Measurements from ENCODE around the gene AMBN.
A peak's percentile ranks its signal among the peaks of the same experiment; 100 is the strongest.

Gene AMBN, protein sequence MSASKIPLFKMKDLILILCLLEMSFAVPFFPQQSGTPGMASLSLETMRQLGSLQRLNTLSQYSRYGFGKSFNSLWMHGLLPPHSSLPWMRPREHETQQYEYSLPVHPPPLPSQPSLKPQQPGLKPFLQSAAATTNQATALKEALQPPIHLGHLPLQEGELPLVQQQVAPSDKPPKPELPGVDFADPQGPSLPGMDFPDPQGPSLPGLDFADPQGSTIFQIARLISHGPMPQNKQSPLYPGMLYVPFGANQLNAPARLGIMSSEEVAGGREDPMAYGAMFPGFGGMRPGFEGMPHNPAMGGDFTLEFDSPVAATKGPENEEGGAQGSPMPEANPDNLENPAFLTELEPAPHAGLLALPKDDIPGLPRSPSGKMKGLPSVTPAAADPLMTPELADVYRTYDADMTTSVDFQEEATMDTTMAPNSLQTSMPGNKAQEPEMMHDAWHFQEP

DNA sequence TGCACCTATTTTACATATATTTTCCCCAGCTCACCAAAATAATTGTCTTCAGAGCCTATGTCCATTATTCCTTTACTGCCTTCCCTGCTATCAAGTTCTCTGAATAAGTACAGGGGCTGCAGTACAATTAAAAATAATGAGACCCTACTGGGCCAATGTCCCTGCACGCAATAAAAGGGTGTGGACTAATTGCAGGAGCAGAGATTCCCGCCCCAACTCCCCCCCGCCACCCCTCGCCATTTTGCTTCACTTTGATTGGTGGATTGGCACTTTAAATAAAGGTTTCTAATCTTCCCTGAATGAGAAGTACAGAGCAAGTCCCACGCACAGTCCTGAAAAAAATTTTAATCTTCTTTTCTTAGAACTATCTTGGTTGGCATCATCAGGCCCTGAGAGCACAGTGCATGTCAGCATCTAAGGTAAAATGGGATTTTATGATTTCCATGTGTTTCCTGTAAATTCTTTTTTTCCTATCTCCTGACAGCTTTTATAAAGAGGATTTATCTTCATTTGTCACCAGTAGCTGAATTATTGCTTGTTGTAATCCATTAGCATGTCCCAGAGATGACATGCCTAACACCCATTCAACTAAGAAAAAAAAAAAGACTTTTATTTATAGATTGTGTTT is at the start of gene AMBN:
TSS of gene AMBN (plus strand) at position 302 of the 628 bp plus-strand sequence. CDS start at position 405, 103 bp downstream.
- DNase-seq = peak; percentile 0

- DNase-seq = peak; percentile 1
Observed at GRCh38 chr4:70544279-70544868, 47.7 kb upstream of the AMBN start.

- no peak for DNase-seq
Observed at GRCh38 chr4:70556856-70557255, 35.2 kb upstream of the AMBN start.

DNA sequence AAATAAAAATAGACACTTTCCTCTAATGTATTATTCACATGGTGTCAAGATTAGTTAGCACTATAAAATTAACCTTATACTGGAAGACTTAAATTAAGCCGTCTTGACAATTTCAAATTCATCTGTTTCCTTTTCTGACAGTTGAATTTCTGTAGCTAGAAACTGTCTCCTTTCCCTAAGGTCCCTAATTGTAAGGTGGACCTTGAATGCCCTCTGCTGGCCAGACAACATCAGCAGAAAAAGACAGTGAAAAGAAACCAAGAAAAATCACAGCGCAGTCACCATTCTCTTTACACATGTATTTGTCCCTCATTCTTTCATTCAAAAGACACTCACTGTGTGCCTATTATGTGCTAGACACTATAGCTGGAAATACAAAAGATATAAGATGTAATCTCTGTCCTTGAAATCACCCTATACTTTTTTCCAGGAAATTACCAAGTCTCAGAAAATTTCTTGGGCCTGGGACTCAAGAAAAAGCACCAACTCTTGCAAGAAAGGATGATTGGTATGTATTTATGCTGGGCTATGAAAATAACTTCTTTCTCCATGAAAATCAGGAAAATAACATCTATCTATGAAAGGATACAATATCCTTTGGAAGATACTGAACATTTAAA is 32.7 kb upstream of the AMBN start:
- peak; percentile 27 for DNase-seq

GRCh38 chr4:70559924-70560323 is 32.1 kb upstream of the AMBN start:
- no peak for DNase-seq

GRCh38 chr4:70564033-70564432 is 28.0 kb upstream of the AMBN start:
- DNase-seq = peak; percentile 56

GRCh38 chr4:70570796-70571195 is 21.3 kb upstream of the AMBN start:
- no peak for DNase-seq

DNA sequence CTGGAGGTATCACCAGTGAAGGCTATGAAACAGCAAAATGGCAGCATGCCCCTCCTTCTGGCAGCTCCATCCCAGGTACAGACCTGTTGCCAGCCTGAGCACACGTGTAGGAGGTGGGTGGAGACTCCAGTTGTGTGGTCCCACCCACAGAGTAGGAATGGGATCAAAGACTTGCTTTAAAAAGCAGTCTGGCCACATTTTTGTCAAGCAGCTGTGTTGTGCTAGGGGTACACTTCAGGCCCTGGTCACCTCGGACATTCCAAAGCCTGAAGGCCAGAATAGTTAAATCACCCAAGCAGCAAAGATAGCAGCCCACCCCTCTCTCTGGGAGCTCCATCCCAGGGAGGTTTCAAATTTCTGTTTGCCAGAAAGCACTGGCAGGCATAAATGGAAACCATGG is 20.3 kb upstream of the AMBN start:
- no peak for DNase-seq

DNA sequence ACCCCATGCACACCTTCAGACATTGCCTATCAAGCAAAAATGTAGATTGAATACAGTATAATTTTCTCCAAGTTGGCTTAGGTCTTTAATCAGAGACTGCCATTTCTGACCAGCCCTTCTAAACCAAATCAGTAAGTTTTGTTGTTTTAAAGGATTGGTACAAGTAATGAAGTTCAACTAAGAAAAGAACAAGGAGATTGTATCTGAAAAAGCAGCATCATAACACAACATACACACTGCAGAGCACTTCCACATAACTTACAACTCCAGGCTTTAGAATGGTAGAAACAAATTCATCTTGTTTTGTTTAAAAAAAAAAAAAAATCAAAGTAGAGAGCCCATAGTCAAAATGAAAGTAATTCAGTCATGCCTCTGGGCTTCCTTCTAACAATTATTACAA is 16.1 kb upstream of the AMBN start:
- no peak for DNase-seq

DNA sequence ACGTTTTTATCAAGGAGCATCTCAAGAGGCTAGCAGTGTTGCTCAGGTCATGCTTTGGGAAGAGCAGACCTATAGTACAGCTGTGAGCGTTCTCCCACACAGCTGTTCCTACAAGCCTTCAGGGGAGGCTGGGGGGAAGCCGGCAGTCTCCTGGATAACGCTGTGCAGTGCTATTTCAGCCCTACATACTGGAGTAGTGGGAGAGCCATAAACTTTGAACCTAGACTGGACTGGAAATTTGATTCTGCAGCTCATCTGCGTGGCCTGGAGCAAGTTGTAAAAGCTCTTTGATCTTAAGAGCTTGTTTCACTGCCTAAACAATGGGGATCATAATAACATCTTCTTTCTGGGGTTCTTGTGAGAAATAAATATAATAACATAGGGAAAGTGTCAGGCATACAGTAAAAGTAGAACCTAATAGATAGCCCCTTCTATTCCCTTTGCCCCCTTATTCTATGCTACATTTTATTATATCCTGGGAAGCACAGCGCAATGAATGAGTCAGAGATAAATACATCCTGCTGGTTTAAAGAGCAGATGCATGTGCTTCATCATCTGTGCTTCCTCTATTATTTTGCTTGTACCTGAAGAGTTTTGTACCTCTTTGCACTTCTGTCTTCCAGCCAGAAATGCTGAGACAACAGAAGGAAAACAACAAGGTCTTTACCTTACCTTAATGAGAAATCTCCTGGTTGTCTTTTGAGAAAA is 14.7 kb upstream of the AMBN start:
- DNase-seq = no peak

DNA sequence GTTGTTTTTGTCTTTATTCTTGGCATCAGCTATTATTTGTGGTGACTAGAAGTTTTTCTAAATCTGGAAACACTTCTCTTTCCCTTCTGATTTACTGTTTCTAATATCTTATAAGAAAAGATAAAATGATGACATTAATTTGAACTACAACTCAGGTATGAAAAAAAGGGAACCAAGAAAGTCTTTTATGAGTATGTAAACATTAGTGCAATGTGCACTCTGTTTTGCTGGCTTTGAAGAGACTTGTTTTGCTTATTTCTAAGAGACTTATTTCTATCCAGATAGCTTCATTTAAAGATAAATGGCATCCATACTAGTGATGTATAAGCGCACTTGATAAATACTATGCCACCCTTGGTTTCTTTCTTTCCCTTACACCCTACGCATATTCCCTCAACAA is 10.1 kb upstream of the AMBN start:
- DNase-seq = no peak

DNA sequence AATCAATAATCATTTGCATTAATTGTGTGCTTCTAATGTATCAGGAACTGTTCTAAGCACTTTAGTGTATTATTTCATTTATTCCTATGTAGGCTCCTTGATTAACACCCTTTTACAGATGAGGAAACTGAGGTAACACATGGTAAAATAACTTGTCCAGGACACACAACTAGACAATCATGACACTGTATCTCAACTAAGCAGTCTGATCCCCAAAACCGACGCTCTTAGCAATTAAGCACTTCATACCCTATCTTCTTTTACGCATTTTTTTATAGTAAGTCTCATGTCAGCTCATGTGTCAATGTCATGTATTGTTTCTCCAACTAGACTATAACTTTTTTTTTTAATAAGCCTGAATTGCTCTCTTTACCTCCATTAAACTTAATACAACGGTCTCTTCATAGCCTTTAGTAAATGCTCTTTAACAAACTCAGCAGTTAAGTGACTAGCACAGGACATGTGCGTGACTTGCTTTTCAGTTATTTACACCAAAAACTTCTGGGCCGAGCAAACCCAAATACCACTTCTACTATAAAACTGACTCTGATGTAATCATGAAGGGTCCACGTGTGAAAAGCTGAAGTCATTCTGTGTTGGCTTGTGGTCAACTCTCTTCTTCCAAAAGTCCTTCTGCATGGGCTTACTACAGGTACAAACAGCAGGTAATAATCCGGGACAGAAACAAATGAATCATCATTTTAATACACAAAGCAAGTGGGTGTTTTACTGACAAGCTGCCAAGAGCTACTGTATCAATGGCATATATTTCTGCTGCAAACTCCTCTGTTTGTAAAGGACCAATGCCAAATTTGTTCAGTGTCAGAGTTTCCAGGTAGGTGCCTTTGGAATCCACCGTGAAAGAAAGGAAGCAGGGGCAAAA is 7.9 kb upstream of the AMBN start:
- DNase-seq = peak; percentile 53

DNA sequence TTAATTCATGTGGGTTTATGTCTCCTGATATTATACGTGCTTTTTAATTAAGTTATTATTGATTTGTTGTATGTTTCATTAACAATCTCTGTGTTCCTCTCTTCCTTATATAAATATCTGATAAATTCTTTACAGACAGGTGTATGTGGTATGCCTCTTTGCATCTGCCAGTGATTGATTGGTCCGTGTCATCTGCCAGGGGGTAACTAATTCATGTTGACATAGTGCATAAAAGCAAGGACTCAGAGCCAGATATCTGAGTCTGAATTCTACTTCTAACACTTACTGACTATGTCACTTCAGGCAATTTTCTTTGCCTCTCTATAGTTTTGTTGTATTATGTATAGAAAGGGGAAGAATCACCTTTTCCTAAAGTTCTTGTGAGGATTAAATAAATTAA is 5.2 kb upstream of the AMBN start:
- DNase-seq = no peak

DNA sequence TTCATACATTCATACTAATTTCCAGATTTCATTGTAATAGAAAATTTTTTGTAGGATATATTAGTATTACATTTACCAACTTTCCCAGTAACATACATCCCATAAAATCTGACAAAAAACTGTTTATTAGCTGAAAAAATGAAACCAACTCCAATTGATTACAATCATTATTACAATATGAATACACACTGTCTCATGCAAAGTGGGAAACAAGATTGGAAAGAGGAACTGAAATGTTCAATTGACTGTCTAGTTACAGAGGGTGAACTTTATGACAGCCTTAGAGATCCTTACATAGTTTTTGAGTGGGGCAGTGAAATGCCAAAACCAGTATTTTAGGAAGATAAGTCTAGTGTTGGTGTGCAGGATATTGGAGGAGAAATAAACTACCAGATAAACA is 2.3 kb upstream of the AMBN start:
- DNase-seq = no peak

- DNase-seq = no peak
Observed at GRCh38 chr4:70594196-70594595, 2.1 kb downstream of the AMBN start.

- no peak for DNase-seq
Observed at GRCh38 chr4:70600305-70600704, 8.2 kb downstream of the AMBN start.

DNA sequence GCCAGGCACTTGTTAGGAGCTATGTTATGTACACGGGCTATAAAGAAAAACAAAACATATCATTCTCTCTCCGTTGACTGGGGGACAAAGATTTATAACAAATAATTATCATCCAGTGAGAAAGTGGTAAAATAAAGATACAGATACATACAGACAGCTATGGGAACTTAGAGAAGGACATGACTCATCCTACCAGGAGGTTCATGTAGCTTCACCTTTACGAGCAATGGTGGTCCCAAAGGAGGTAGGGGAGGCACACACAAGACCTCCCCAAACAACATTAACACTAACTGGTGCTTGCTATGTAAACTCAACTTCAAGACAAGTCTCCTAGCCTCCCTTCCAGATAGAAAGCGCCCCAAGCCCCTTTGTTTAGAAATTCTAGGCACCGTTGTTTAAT is 8.9 kb downstream of the AMBN start:
- no peak for DNase-seq

GRCh38 chr4:70601422-70602039 is 9.5 kb downstream of the AMBN start:
- peak; percentile 43 for DNase-seq

DNA sequence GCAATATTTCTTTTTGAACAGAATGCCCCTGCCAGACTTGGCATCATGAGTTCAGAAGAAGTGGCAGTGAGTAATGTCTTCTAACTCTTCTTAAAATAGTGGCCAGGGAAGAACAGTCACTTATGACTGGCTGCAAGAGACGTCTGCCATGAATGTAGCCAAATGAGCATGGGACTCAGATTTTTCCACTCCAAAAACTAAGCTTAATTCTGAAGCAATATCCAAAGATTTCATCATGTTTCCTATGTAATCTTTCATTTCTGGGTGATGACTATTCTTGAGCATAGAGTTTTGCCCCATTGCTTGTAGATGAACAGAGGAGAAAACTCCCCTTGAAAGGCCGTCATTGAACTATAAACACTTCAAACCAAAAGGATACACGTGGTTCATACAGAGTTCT is 11.8 kb downstream of the AMBN start:
- DNase-seq = no peak

DNA sequence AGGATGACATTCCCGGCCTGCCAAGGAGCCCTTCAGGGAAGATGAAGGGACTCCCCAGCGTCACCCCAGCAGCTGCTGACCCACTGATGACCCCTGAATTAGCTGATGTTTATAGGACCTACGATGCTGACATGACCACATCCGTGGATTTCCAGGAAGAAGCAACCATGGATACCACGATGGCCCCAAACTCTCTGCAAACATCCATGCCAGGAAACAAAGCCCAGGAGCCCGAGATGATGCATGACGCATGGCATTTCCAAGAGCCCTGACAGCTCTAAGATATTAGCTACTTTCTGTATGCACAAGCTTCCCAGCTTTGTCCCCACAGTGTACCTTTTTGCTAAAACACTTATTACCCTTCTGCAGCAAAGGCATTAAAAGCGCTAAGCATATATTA is 14.4 kb downstream of the AMBN start:
- no peak for DNase-seq

DNA sequence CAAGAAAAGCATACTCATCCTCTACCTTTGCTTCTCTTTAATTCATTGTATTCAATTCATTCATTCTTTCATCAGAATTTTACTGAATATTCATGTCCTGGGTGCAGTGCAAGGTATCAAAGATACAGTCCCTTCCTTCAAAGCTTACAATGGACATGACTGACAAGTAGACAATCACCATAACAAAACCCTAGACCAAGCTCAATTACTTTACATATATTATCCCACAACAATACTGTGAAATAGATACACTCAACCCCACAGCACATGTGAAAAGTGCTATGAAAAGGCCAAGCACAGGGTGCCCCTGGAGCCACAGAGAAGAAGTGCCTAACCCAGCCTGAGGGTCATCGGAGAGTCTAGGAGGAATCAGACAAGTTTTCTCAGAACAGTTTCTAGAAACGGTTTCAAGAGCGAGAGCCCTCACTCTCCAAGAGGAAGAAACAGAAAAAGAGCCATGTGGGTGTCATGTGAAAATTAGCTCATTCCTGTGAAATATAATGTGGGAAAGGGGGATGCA is 15.3 kb downstream of the AMBN start:
- no peak for DNase-seq
